SJCRH30 (cell line): ENCODE data around the gene UBA1. TPM values are rescaled to one million over a fixed set of nuclear protein-coding genes. Genes with fewer than 3 reads are reported as not detected.
"Not testable (repeated sequence)": the region's sequence is repeated elsewhere in the genome, so short reads cannot be mapped to it uniquely, and the experiment has no call there.

Source experiments
- DNase-seq, 2 experiments: peaks; one replicate each; pipeline ENCODE4 v3.0.0-alpha.2; 2015 to 2020
- H3K27ac ChIP-seq: fragments of 250-450 bp; sonication (Bioruptor Pico); 2 replicates; pipeline ENCODE4 v1.5.1; 2020; ENCODE audit warnings: mild to moderate bottlenecking, moderate library complexity
- H3K27me3 ChIP-seq: fragments of 250-450 bp; sonication (Bioruptor Pico); 2 replicates; pipeline ENCODE4 v1.5.1; 2020; ENCODE audit warnings: mild to moderate bottlenecking, moderate library complexity
- H3K36me3 ChIP-seq: fragments of 250-450 bp; sonication (Bioruptor Pico); 2 replicates; pipeline ENCODE4 v1.5.1; 2020; ENCODE audit warnings: mild to moderate bottlenecking, moderate library complexity
- H3K4me1 ChIP-seq: fragments of 250-450 bp; sonication (Bioruptor Pico); 2 replicates; pipeline ENCODE4 v1.5.1; 2020; ENCODE audit warnings: mild to moderate bottlenecking, moderate library complexity
- H3K4me3 ChIP-seq: fragments of 250-450 bp; sonication (Bioruptor Pico); 2 replicates; pipeline ENCODE4 v1.5.1; 2020; ENCODE audit warnings: mild to moderate bottlenecking, moderate library complexity
- H3K9me3 ChIP-seq: fragments of 250-450 bp; sonication (Bioruptor Pico); replicated peaks from 2 replicates; pipeline ENCODE4 v1.5.1; 2020; ENCODE audit warnings: mild to moderate bottlenecking, moderate library complexity
- total RNA-seq: library from RNA; depleted of rRNA; stranded (reverse); fragments of >200 nt; shearing (Covaris generic); gene quantifications from 2 replicates; pipeline ENCODE4 v1.2.3, GENCODE V29; 2014; rRNA removed

The UBA1 gene
- total RNA-seq, 1 experiment from 2014 or later = 158 TPM

- H3K4me1 ChIP-seq, H3K9me3 ChIP-seq, H3K4me3 ChIP-seq, H3K36me3 ChIP-seq, H3K27me3 ChIP-seq, DNase-seq, H3K27ac ChIP-seq: not testable (repeated sequence)
These were observed 64.0 kb downstream of the UBA1 start for GRCh38 chrX:47257620-47258019.

Other genes starting within 250 kb of the UBA1 start
- not detected in 2 replicates for gene RGN, start 115.4 kb upstream of the UBA1 start, total RNA-seq
- gene NDUFB11, start 49.1 kb upstream of the UBA1 start, total RNA-seq = 92.7 and 122 TPM in 2 replicates
- gene RBM10, start 48.6 kb upstream of the UBA1 start, total RNA-seq = 51.7 and 52.3 TPM in 2 replicates
- 68.5 and 71.8 TPM in 2 replicates for gene CDK16, start 24.9 kb downstream of the UBA1 start, total RNA-seq
- gene USP11, start 39.2 kb downstream of the UBA1 start, total RNA-seq = 51.0 and 53.4 TPM in 2 replicates
- not detected in 2 replicates for gene ZNF157, start 176.7 kb downstream of the UBA1 start, total RNA-seq